Loucy (cell line): ENCODE data around the gene RHBDF2.

Experiments
- H2AFZ ChIP-seq: fragments of 200-600 bp; sonication (generic); 2 replicates; pipeline ENCODE4 v1.6.0; 2016; ENCODE audit warnings: antibody characterized with exemption, mild to moderate bottlenecking, low read length, moderate library complexity
- H3F3A ChIP-seq: fragments of 200-600 bp; 2 replicates; pipeline ENCODE4 v1.6.0; 2016; ENCODE audit warnings: antibody characterized with exemption, low read depth, mild to moderate bottlenecking
- H3K27me3 ChIP-seq: fragments of 200-600 bp; sonication (generic); 2 replicates; pipeline ENCODE4 v1.6.1; 2014; ENCODE audit warnings: low read length, mild to moderate bottlenecking; ENCODE audit not compliant: insufficient read depth, poor library complexity, severe bottlenecking
- H3K36me3 ChIP-seq: fragments of 200-600 bp; sonication (generic); 2 replicates; pipeline ENCODE4 v1.6.1; 2016; ENCODE audit warnings: low read length; ENCODE audit not compliant: insufficient read depth
- H3K4me1 ChIP-seq: fragments of 200-600 bp; sonication (generic); 2 replicates; pipeline ENCODE4 v1.5.1; 2014; ENCODE audit warnings: low read length, mild to moderate bottlenecking; ENCODE audit not compliant: insufficient read depth, poor library complexity, severe bottlenecking
- H3K4me2 ChIP-seq: fragments of 200-600 bp; sonication (generic); 2 replicates; pipeline ENCODE4 v1.6.0; 2014; ENCODE audit warnings: antibody characterized with exemption, low read length, low read depth, mild to moderate bottlenecking; ENCODE audit not compliant: poor library complexity, severe bottlenecking
- H3K4me3 ChIP-seq: fragments of 200-600 bp; sonication (generic); 2 replicates; pipeline ENCODE4 v1.5.1; 2014; ENCODE audit warnings: low read length, mild to moderate bottlenecking, mixed read lengths; ENCODE audit not compliant: poor library complexity, severe bottlenecking
- H3K79me2 ChIP-seq: fragments of 200-600 bp; sonication (generic); 2 replicates; pipeline ENCODE4 v1.6.1; 2014; ENCODE audit warnings: low read length; ENCODE audit not compliant: insufficient read depth
- H3K9ac ChIP-seq: fragments of 200-600 bp; sonication (generic); 2 replicates; pipeline ENCODE4 v1.6.0; 2014; ENCODE audit warnings: mild to moderate bottlenecking, low read depth, low read length, moderate library complexity; ENCODE audit not compliant: poor library complexity, severe bottlenecking
- H3K9me2 ChIP-seq: fragments of 200-600 bp; sonication (generic); replicated peaks from 2 replicates; pipeline ENCODE4 v1.6.1; 2016; ENCODE audit warnings: low read depth, low read length, mixed read lengths
- H3K9me3 ChIP-seq: fragments of 200-600 bp; sonication (generic); 2 replicates; pipeline ENCODE4 v1.6.1; 2014; ENCODE audit warnings: mild to moderate bottlenecking, antibody characterized with exemption, low read length, low read depth; ENCODE audit not compliant: insufficient read depth
- H4K20me1 ChIP-seq: fragments of 200-600 bp; sonication (generic); 2 replicates; pipeline ENCODE4 v1.6.0; 2014; ENCODE audit warnings: antibody characterized with exemption, low read length, mild to moderate bottlenecking; ENCODE audit not compliant: insufficient read depth, poor library complexity, severe bottlenecking
- EZH2phosphoT487 ChIP-seq: fragments of 200-600 bp; IDR thresholded peaks from 2 replicates; pipeline ENCODE4 v1.6.1; 2018; ENCODE audit warnings: antibody characterized with exemption, mild to moderate bottlenecking, moderate library complexity, borderline replicate concordance
- TF ChIP-seq, protein P1 (sequence below): fragments of 200-600 bp; sonication (generic); conservative IDR thresholded peaks from 2 replicates; pipeline ENCODE4 v1.5.1; 2014; ENCODE audit warnings: mild to moderate bottlenecking, antibody characterized with exemption, low read length

Gene RHBDF2

DNA sequence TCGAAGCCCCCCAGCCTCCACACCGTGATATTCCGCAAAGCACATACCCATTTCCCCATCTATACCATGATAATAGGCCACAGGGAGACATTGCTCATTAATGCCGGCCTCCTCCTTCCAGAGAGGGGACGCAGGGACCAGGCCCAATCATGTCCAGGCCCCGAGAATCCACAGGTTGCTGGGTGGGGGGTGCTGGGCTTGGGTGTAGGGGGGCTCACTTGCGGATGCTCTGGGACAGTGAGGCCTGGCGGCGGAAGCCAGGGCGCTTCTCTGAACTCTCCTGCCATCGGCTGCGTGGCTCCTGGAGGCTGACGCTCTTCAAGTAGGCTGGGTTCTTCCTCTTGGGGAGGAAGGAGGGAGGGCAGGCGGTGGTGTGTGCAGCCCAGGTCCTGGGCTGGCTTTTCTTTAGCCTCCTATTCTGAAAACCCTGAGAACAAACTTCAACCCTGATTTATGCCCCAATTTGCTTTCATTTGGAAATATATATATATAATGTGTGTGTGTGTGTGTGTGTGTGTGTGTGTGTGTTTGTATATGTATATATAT lies 21.6 kb downstream of the RHBDF2 start:
- no peaks in the 10 kb centered on the region for H3K27me3 ChIP-seq
- no peak overlapping the region for H2AFZ ChIP-seq
- H4K20me1 ChIP-seq: no peaks in the 10 kb centered on the region
- H3K9me2 ChIP-seq: no peaks in the 10 kb centered on the region
- no peak overlapping the region for H3K4me2 ChIP-seq
- no peak overlapping the region for H3K9ac ChIP-seq
- peaks cover 12% of the 10 kb centered on the region for H3K4me1 ChIP-seq
- no peaks in the 10 kb centered on the region for H3K36me3 ChIP-seq
- no peak overlapping the region for H3K4me3 ChIP-seq
- H3F3A ChIP-seq: no peaks in the 10 kb centered on the region
- no peaks in the 10 kb centered on the region for H3K79me2 ChIP-seq
- TF ChIP-seq EZH2phosphoT487: no peak
- TF ChIP-seq, protein P1, sequence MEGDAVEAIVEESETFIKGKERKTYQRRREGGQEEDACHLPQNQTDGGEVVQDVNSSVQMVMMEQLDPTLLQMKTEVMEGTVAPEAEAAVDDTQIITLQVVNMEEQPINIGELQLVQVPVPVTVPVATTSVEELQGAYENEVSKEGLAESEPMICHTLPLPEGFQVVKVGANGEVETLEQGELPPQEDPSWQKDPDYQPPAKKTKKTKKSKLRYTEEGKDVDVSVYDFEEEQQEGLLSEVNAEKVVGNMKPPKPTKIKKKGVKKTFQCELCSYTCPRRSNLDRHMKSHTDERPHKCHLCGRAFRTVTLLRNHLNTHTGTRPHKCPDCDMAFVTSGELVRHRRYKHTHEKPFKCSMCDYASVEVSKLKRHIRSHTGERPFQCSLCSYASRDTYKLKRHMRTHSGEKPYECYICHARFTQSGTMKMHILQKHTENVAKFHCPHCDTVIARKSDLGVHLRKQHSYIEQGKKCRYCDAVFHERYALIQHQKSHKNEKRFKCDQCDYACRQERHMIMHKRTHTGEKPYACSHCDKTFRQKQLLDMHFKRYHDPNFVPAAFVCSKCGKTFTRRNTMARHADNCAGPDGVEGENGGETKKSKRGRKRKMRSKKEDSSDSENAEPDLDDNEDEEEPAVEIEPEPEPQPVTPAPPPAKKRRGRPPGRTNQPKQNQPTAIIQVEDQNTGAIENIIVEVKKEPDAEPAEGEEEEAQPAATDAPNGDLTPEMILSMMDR: no peak
- H3K9me3 ChIP-seq: no peaks in the 10 kb centered on the region

DNA sequence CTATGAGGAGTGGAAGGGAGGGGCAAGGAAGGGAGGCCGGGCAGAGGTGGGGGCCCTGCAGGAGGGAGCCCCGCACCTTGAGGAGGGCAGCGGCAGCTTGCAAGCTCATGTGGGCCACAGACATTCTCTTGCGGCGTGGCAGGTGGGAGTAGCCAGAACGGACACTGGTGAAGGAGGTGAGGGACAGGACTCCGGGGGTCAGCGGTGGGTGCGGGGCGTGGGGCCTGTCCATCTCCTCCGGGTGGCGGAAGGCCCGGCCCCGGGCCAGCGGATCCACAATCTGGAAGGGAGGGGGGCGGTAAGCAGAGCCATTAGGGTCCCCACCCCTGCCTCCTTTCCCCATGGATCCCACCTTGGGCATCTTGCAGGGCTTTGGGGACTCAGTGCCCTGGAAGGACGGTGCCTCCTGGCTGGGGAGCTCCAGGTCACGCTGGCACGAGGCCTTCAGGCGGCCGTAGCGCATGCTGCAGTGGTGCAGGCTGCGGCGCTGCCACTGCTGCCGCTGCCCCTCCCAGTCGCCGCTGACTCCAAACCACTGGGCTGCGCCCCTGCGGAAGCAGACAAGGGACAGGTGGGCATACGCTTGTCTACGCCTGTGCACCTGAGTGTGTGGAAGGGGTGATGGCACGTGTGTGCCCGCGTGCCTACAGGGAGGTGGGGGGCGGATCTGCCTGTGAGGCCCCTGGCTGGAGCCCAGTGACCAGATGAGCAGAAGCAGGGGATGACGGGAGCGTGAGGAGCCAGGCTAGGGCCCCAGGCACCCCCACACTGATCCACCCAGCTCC lies 22.3 kb downstream of the RHBDF2 start:
- H3K27me3 ChIP-seq: no peaks in the 10 kb centered on the region
- no peaks in the 10 kb centered on the region for H3K9me2 ChIP-seq
- no peak overlapping the region for H2AFZ ChIP-seq
- no peaks in the 10 kb centered on the region for H3F3A ChIP-seq
- no peaks in the 10 kb centered on the region for H4K20me1 ChIP-seq
- no peaks in the 10 kb centered on the region for H3K79me2 ChIP-seq
- no peaks in the 10 kb centered on the region for H3K36me3 ChIP-seq
- H3K4me1 ChIP-seq: peaks cover 12% of the 10 kb centered on the region
- H3K9ac ChIP-seq: no peak overlapping the region
- no peaks in the 10 kb centered on the region for H3K9me3 ChIP-seq
- H3K4me3 ChIP-seq: no peak overlapping the region
- no peak overlapping the region for H3K4me2 ChIP-seq
- no peak for TF ChIP-seq EZH2phosphoT487
- TF ChIP-seq, protein P1: no peak

DNA sequence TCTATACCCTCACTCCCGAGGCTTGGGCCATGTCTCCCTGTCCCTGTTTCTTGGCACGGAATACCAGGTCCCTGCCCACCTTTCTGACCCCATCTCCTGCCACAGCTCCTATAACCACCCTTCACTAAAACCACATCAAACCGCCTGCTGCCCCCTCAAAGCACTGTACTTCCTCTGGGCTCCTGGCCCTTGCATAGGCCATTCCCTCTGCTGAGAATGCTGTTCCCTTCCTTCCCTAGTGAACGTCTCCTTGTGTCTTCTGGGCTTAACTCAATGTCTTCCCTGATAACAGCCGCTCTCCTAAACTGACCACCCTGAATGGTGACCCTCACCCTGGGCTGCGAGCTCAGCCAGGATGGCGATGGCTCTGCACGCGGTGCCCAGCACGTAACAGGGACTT lies 23.1 kb downstream of the RHBDF2 start:
- no peak overlapping the region for H2AFZ ChIP-seq
- no peaks in the 10 kb centered on the region for H3K9me3 ChIP-seq
- H3K4me2 ChIP-seq: no peak overlapping the region
- no peaks in the 10 kb centered on the region for H3K27me3 ChIP-seq
- TF ChIP-seq, protein P1: no peak
- no peaks in the 10 kb centered on the region for H3K36me3 ChIP-seq
- H3K4me3 ChIP-seq: no peak overlapping the region
- H3K9me2 ChIP-seq: no peaks in the 10 kb centered on the region
- no peaks in the 10 kb centered on the region for H3K79me2 ChIP-seq
- peaks cover 12% of the 10 kb centered on the region for H3K4me1 ChIP-seq
- no peak overlapping the region for H3K9ac ChIP-seq
- H4K20me1 ChIP-seq: no peaks in the 10 kb centered on the region
- H3F3A ChIP-seq: no peaks in the 10 kb centered on the region
